ENCODE data around the gene BRINP2. TPM values are rescaled to one million over a fixed set of nuclear protein-coding genes. Genes with fewer than 3 reads are reported as not detected.

BRINP2 gene
- total RNA-seq, 1 donor from 2014 or later = 0.16 TPM

GRCh38 chr1:177164380-177165068 is 6.2 kb upstream of the BRINP2 start, which contains the start of gene ASTN1:
Gene ASTN1 (minus strand): TSS chr1:177164712. CDS start chr1:177164676, 36 bp downstream.
- no peak for DNase-seq (ENCODE audit: low read depth)

GRCh38 chr1:177165069-177165439 is 5.7 kb upstream of the BRINP2 start:
- DNase-seq (ENCODE audit: low read depth) = no peak

GRCh38 chr1:177171536-177172123 is 872 bp downstream of the BRINP2 start:
- DNase-seq (ENCODE audit: low read depth) = no peak

DNA sequence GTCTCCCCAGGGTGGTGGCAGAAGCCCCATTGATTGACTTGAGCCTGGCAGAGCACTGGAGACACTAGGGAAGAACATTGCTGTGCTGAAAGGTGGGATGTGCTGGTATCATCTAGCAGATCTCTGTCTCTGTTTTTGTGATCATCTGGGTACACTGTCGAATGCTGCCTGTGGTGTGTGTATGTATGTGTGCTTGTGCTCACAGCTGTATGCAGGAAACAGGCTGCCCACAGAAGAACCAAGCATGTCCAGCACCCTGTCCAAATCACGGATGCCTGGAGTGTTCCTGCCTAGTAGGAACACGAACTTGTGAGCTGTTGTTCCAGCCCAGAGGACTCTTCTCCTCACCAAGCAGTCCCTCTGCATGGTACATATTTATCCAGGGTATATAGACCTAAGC is 1.5 kb downstream of the BRINP2 start:
- DNase-seq (ENCODE audit: low read depth) = no peak

DNA sequence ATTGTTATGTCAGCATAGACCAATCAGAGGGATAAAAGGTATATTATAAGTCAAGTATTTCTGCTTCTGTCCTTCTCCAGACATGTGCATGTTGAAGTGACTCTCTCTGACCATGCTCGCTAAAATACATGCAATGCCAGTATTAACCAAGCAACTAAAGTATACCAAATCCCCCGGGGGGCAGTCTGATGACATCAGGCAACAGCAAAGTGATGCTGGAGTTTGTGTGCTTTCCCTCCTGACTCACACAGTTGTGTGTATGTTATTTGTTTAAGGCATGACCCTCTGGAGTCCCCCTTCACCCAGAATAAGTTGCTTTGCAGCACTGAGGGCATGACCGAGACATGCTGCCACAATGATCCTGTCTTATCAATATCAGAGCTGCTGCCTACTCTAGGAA is 2.1 kb downstream of the BRINP2 start:
- no peak for DNase-seq (ENCODE audit: low read depth)

DNA sequence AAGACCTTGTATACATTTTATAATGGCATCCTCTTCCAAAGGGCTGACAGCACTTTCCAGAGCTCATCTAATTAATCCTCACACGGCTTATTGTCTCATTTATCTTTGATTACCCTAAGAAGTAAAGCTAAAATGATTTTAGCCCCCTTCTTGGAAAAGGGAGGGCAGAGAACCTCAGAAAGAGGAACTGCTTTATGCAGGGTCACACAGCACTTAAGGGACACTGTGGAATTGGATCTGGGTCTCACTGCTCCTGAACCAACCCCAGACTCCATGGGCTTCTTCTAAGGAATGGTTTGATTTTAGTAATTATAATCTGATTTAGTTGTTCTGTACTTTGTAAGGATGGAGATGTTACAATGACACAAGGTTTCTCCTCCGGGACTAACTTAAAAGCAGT is 3.2 kb downstream of the BRINP2 start:
- no peak for DNase-seq (ENCODE audit: low read depth)

- no peak for DNase-seq (ENCODE audit: low read depth)
Observed at GRCh38 chr1:177174921-177175634, 4.3 kb downstream of the BRINP2 start.

DNA sequence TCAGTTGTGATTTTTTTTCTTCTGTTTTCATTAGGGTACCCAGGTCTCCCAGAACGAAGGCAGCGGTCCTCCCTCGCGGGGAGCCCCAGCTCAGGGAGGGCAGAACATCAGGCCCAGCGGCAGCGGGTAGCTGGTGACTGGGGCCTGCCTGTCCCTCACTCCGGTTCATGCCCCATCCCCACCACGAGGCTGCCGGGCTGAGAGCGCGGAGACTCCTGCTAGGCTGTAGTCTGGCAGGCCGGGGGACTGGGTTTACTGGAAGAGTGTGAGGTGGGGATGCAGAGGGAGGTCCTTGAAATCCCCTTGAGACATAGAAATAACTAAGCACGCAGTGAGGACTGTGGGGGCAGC is 10.5 kb downstream of the BRINP2 start:
- no peak for DNase-seq (ENCODE audit: low read depth)

GRCh38 chr1:177181631-177182291 is 11.0 kb downstream of the BRINP2 start:
- peak; percentile 62 for DNase-seq (ENCODE audit: low read depth)

DNA sequence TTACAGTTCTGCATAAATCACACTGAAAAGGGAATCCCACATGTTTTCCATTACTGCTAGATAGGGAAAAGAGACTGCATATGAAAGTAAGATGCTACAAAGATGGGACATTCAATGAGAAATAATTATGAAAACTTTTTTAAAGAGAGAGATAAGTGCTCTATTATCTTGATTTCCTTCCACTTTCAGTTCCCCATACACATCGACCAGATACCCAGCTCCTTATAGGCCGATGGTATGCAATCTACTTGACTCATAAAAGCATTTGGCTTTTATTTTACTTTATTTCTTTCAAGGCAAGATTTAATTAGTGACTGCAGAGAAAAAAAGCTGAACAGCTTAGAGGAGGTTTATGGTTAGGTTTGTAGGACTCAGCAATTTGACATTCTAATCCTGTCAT is 13.1 kb downstream of the BRINP2 start:
- no peak for DNase-seq (ENCODE audit: low read depth)

DNA sequence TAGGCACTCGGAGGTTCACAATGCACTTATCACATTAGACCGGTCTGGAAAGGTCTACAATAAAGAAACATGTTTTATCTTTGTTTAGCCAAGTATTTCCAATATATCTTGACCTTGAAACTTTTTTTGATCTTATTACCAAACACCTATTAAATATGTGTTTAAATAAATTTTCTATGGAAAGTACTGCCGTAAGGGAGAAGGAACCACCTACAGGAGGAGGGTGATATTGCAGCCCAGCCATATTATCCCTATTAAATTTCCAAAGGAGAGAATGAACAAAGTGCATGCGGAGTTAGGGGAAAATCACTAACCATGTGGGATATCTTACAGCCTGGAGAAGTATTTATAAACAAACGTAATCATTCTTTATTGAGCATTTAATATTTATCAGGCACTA is 14.5 kb downstream of the BRINP2 start:
- DNase-seq (ENCODE audit: low read depth) = peak; percentile 13

DNA sequence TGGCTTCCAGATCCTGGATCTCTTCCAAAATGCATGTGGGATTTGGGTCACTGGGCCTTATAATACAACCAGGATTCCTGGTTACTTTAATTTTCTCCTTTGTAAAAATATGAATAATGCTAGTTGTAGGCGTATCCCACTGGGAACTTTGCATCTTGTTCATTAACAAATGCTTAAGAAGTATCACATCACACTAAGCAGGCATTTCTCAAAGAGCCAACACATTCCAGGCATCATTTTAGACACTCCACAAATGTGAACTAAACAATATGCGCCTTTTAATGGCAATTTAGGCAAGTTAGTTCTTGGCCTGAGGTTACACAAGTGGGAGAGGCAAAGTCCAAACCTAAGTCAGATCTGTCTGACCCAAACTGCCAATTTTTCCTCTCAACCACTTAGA is 15.9 kb downstream of the BRINP2 start:
- no peak for DNase-seq (ENCODE audit: low read depth)

DNA sequence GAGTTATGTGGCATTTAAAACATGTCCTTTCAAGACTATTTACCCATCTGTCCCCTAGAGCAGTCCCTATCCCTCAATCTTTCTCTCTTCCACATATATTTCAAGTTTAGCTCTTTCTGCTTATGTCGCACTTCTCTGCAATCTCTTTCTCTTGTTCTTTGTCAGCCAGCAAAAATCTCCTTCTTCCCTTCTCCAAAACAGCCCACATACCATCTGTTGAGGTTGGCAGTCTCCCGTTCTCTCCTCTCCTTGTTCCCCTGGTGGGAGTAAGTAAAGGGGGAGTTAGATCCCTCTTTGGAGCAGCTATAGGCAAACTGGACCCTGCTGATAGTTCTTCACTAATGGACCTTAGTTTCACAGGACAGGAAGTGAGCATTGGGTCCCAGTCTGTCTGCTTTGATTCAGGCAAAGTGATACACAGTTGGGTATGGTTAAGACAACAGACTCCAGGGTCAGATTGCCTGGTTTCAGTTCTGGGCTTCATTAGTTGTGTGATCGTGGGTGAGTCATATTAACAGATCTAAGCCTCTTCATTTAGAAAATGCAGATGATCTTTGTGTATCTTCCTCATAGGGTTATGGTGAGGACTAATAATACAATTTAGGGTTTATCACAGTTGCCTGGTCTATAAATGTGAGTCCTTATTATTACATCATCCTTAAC is 19.7 kb downstream of the BRINP2 start:
- no peak for DNase-seq (ENCODE audit: low read depth)

GRCh38 chr1:177198243-177198642 is 27.5 kb downstream of the BRINP2 start:
- no peak for DNase-seq (ENCODE audit: low read depth)

DNA sequence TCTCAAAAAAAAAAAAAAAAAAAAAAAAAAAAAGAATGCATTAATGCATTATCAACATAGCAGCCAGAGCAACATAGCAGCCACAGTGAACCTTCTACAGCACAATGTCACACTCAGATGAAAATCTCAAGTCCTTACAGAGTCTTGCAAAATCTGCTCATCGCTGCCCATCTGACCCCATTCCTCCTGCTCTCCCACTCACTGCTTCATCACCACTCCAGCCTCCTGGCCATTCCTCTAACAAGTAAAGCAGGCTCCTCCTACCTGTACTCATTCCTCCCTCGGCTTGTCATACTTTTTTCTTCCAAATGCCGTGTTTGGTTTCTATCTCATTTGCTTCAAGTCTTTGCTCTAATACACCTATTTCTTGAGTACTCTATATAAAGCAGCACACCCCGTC is 29.5 kb downstream of the BRINP2 start:
- no peak for DNase-seq (ENCODE audit: low read depth)

GRCh38 chr1:177206831-177207355 is 36.1 kb downstream of the BRINP2 start:
- no peak for DNase-seq (ENCODE audit: low read depth)

GRCh38 chr1:177208920-177209319 is 38.2 kb downstream of the BRINP2 start:
- DNase-seq (ENCODE audit: low read depth) = no peak

GRCh38 chr1:177209357-177209756 is 38.6 kb downstream of the BRINP2 start:
- peak; percentile 100 for DNase-seq (ENCODE audit: low read depth)

DNA sequence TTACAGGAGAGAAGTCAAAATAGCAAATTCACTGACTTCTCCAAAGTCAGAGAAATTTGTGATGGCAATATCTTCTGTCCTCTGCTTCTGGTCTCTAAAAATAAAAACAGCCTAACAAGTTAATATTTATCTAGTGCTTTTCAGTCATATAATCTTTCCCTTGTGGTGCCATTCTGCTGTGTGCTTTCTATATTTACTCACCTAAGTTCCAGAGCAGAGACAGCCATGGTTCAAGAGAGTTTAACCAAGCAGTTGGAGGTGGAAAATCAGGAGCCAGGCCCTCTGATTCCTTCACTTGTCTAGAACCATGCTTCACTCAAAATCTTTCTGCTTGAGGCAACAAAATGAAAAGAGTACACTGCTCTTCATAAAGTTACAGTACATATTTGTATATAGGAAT is 39.3 kb downstream of the BRINP2 start:
- peak; percentile 37 for DNase-seq (ENCODE audit: low read depth)

- peak; percentile 31 for DNase-seq (ENCODE audit: low read depth)
Observed at GRCh38 chr1:177211231-177211630, 40.5 kb downstream of the BRINP2 start.

DNA sequence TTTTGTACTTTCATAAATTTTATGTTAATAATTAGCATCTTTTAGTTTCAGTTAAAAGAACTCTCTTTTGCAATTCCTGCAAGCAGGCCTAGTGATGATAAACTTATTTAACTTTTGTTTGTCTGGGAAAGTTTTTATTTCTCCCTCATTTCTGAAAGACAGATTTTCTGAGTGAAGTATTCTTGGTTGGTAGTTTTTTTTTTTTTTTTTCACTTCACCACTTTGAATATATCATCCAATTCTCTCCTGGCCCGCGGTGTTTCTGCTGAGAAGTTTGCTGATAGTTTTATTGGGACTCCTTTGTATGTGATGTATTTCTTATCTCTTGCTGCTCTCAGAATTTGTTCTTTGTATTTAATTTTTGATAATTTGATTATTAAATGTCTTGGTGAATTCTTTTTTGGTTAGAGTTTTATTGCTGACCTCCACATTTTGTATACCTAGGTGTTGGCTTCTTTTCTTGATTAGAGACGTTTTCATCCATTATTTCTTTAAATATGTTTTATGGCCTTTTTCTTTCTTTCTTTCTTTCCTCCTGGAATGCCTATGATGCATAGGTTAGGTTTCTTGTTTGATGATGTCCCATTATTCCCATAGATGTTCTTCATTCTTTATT is 45.9 kb downstream of the BRINP2 start:
- DNase-seq (ENCODE audit: low read depth) = no peak
